Uterus (tissue), 4 donors: ENCODE data around the gene CFHR4. TPM values are rescaled to one million over a fixed set of nuclear protein-coding genes. Genes with fewer than 3 reads are reported as not detected.
"Not testable (repeated sequence)": the region's sequence is repeated elsewhere in the genome, so short reads cannot be mapped to it uniquely, and the experiment has no call there.

Experiments
- DNase-seq, 2 donors: peaks; one replicate each; pipeline ENCODE4 v3.0.0-alpha.2; 2019 to 2020
- H3K27ac ChIP-seq, 2 donors: fragments of 200-600 bp; sonication (generic); 1 replicate in 1 of 2; 2 replicates in 1 of 2; pipeline ENCODE4 v1.5.1; 2016 to 2018
- H3K27me3 ChIP-seq, 2 donors: fragments of 200-600 bp; sonication (generic); one replicate each; pipeline ENCODE4 v1.5.1; 2018 to 2019; ENCODE audit warnings: control low read depth in 1 of 2
- H3K36me3 ChIP-seq, 2 donors: fragments of 200-600 bp; sonication (generic); one replicate each; pipeline ENCODE4 v1.5.1; 2019; ENCODE audit warnings: control low read depth in 1 of 2
- H3K4me1 ChIP-seq, 2 donors: fragments of 200-600 bp; sonication (generic); one replicate each; pipeline ENCODE4 v1.5.1; 2018 to 2019; ENCODE audit warnings: control low read depth in 1 of 2
- H3K4me3 ChIP-seq, 2 donors: fragments of 200-600 bp; sonication (generic); 1 replicate in 1 of 2; 2 replicates in 1 of 2; pipeline ENCODE4 v1.5.1; 2018 to 2019; ENCODE audit warnings: mild to moderate bottlenecking in 1 of 2
- H3K9me3 ChIP-seq, 2 donors: fragments of 200-600 bp; sonication (generic); one replicate each; pipeline ENCODE4 v1.5.1; 2019; ENCODE audit warnings: control low read depth in 1 of 2
- POLR2A ChIP-seq, 2 donors: fragments of 450-650 bp; IDR thresholded peaks; one replicate each; pipeline ENCODE4 v1.6.1; 2016; ENCODE audit warnings: antibody characterized with exemption in 2 of 2, mild to moderate bottlenecking in 1 of 2, moderate library complexity in 1 of 2
- intact Hi-C: fragments of 100-400 bp; cut with DNase I; formaldehyde crosslinking; loops from one replicate; pipeline ENCODE4 v1.15.1; 2023; ENCODE audit warnings: low total_unique reads
- total RNA-seq, 4 donors: library from RNA; depleted of rRNA in 3 of 4; stranded (reverse); fragments of >200 nt in 3 of 4; gene quantifications; one replicate each; pipeline versions ENCODE4 v1.1.0 to v1.2.4, GENCODE V29; 2014 to 2023
- TF ChIP-seq, protein P1 (sequence below), 4 experiments: fragments of 200-600 bp in 2 of 4; fragments of 450-650 bp in 2 of 4; sonication (generic) in 2 of 4; IDR thresholded peaks; one replicate each; pipeline ENCODE4 v1.5.1; 2016 to 2019; ENCODE audit warnings: antibody characterized with exemption in 4 of 4, mild to moderate bottlenecking in 2 of 4, moderate library complexity in 1 of 4
- donor health status: DM: yes; HTN: yes; CAD: no.

Gene CFHR4
- total RNA-seq, 4 donors from 2014 or later: 0.14 TPM; not detected in 3

- TF ChIP-seq, protein P1, sequence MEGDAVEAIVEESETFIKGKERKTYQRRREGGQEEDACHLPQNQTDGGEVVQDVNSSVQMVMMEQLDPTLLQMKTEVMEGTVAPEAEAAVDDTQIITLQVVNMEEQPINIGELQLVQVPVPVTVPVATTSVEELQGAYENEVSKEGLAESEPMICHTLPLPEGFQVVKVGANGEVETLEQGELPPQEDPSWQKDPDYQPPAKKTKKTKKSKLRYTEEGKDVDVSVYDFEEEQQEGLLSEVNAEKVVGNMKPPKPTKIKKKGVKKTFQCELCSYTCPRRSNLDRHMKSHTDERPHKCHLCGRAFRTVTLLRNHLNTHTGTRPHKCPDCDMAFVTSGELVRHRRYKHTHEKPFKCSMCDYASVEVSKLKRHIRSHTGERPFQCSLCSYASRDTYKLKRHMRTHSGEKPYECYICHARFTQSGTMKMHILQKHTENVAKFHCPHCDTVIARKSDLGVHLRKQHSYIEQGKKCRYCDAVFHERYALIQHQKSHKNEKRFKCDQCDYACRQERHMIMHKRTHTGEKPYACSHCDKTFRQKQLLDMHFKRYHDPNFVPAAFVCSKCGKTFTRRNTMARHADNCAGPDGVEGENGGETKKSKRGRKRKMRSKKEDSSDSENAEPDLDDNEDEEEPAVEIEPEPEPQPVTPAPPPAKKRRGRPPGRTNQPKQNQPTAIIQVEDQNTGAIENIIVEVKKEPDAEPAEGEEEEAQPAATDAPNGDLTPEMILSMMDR (IDR thresholded peaks at IDR 0.05): no peak
- TF ChIP-seq POLR2A (IDR thresholded peaks at IDR 0.05): no peak
- Histone ChIP-seq H3K9me3 (no peaks in the 10 kb centered on the region), H3K4me3 (no peak overlapping the region), H3K36me3 (no peaks in the 10 kb centered on the region), H3K27me3 (no peaks in the 10 kb centered on the region), H3K27ac (no peak overlapping the region), H3K4me1 (no peaks in the 10 kb centered on the region)
- no peak for DNase-seq
- intact Hi-C loops: no loop called here
Measured at GRCh38 chr1:196877964-196878363, 9.9 kb upstream of the CFHR4 start.

DNA sequence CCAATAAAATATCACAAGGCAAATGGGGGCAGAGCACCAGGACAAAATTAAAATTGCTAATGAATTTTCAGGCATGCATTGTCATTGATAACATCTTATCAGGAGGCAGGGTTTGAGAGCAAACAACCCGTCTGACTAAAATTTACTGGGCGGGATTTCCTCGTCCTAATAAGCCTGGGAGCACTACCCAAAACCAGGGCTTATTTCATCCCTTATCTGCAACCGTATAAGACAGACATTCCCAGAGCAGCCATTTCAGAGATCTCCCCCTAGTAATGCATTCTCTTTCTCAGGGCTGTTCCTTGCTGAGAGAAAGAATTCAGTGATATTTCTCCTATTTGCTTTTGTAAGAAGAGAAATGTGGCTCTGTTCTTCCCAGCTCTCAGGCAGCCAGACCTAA, 1.3 kb upstream of the CFHR4 start:
- H3K4me3 ChIP-seq, H3K27me3 ChIP-seq, H3K36me3 ChIP-seq, H3K9me3 ChIP-seq, intact Hi-C loops, DNase-seq, H3K4me1 ChIP-seq, H3K27ac ChIP-seq: not testable (repeated sequence)

DNA sequence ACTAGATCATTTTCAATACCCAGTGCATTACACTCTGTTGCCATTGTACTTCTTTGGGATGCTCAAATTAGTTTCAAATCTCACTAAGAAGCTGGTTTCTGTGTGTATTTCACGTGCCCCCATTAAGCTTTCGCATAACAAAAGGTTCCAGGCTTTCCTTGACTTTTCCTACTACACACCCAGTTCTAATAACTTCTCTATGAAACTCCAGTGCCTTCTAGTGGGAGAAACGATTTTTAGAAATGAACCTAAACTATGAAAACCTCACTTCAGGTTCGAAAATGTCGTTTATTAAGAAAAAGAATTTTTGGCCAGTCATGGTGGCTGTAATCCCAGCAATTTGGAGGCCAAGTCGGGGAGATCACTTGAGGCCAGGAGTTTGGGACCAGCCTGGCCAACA, 2.8 kb downstream of the CFHR4 start:
- intact Hi-C loops: no loop called here
- H3K9me3 ChIP-seq: no peaks in the 10 kb centered on the region
- DNase-seq: no peak
- no peaks in the 10 kb centered on the region for H3K36me3 ChIP-seq
- no peak for TF ChIP-seq POLR2A (IDR thresholded peaks at IDR 0.05)
- TF ChIP-seq, protein P1 (IDR thresholded peaks at IDR 0.05): no peak
- no peaks in the 10 kb centered on the region for H3K4me1 ChIP-seq
- H3K27me3 ChIP-seq: no peaks in the 10 kb centered on the region
- H3K27ac ChIP-seq: no peak overlapping the region
- no peak overlapping the region for H3K4me3 ChIP-seq

- DNase-seq: no peak
- TF ChIP-seq, protein P1 (IDR thresholded peaks at IDR 0.05): no peak
- TF ChIP-seq POLR2A (IDR thresholded peaks at IDR 0.05): no peak
- no peak overlapping the region for H3K4me3 ChIP-seq
- intact Hi-C loops: no loop called here
- H3K4me1 ChIP-seq: no peaks in the 10 kb centered on the region
- no peaks in the 10 kb centered on the region for H3K27me3 ChIP-seq
- H3K27ac ChIP-seq: no peak overlapping the region
- H3K9me3 ChIP-seq: no peaks in the 10 kb centered on the region
- H3K36me3 ChIP-seq: no peaks in the 10 kb centered on the region
Measured at GRCh38 chr1:196891251-196891650, 3.4 kb downstream of the CFHR4 start.

- Histone ChIP-seq H3K27me3 (no peaks in the 10 kb centered on the region), H3K36me3 (no peaks in the 10 kb centered on the region), H3K27ac (no peak overlapping the region), H3K4me3 (no peak overlapping the region), H3K9me3 (no peaks in the 10 kb centered on the region), H3K4me1 (no peaks in the 10 kb centered on the region)
- intact Hi-C loops: no loop called here
- no peak for DNase-seq
- TF ChIP-seq, protein P1 (IDR thresholded peaks at IDR 0.05): no peak
- TF ChIP-seq POLR2A (IDR thresholded peaks at IDR 0.05): no peak
Measured at GRCh38 chr1:196896355-196896754, 8.5 kb downstream of the CFHR4 start.

DNA sequence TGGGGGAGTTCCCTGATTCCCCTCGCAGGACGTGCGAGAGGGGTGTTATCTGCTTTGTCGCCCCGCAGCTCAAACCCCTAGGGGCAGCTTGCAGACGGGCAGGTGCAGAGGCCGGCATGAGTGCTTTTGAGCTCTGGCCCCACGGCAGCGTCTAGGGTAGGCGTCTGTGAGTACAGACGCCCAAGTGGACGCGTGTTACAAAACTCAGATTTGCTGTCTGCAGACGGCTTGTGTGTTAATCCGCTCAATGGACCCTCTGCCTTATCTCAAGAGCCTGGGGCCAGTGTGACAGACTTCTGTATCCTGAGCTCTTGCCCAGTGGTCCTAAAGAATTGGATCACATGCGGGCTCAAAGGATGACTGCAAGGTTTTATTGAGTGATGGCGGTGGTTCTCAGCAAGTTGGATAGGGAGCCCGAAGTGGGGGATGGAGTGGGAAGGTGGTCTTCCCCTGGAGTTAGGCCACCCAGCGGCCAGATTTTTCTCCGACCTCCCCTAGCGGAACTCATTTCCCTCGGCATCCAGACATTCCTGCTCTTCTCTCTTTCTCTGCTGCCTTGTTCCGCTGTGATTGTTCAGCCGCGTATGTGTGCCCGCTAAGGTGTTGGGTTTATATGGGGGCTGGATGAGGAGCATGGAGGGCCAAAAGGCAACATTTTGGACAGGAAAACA, 9.4 kb downstream of the CFHR4 start:
- Histone ChIP-seq H3K9me3 (no peaks in the 10 kb centered on the region), H3K4me3 (no peak overlapping the region), H3K36me3 (no peaks in the 10 kb centered on the region), H3K4me1 (no peaks in the 10 kb centered on the region), H3K27ac (no peak overlapping the region), H3K27me3 (no peaks in the 10 kb centered on the region)
- intact Hi-C loops: no loop called here
- no peak for TF ChIP-seq POLR2A (IDR thresholded peaks at IDR 0.05)
- TF ChIP-seq, protein P1 (IDR thresholded peaks at IDR 0.05): no peak
- no peak for DNase-seq
